ENCODE measurements around the gene NOPCHAP1.

GRCh38 chr12:105033851-105034250 is 47.7 kb downstream of the NOPCHAP1 start:
- TF ChIP-seq CTCF (IDR thresholded peaks at IDR 0.05), result no peak
- no peak for TF ChIP-seq POLR2A (IDR thresholded peaks at IDR 0.05)
